ENCODE results near the gene DPY19L1.
"Not testable (repeated sequence)": the region's sequence is repeated elsewhere in the genome, so short reads cannot be mapped to it uniquely, and the experiment has no call there.

Gene DPY19L1

DNA sequence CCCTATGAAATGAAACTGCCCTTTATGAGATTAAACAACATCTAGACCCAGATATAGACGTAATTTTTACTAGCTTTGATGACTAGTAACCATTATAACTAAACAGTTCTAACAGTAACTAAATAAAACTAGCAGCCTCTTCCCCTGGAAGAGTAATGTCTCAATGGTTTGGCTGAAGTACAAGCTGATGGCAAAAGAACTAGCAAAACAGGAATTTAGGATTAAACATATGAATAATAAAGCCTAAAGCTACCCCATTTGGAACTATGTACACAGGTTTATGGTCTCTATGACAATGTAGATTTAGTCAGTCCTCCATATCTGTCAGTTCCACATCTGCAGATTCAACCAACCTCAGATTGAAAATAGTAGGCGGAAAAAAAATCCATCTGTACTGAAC is 6.4 kb downstream of the DPY19L1 start:
- DNase-seq, result no peak

DNA sequence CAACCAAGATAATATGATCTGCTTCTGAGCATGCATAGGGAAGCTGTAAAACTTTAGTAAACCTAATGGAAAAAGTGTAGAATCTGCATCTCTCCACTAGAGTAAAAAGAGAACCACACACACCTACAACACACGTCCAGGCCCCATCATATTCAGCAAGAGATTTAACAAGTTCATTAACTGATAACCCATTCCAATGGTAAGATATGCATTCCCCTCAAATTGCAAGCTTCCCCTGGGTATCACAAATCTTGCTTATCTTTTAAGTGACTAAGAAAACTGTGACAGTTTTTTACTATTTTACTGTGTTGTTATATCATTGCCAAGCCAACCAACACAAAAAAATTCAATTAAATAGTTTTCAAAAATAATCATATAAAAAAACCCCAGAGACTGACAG is 8.0 kb downstream of the DPY19L1 start:
- DNase-seq, result no peak

DNA sequence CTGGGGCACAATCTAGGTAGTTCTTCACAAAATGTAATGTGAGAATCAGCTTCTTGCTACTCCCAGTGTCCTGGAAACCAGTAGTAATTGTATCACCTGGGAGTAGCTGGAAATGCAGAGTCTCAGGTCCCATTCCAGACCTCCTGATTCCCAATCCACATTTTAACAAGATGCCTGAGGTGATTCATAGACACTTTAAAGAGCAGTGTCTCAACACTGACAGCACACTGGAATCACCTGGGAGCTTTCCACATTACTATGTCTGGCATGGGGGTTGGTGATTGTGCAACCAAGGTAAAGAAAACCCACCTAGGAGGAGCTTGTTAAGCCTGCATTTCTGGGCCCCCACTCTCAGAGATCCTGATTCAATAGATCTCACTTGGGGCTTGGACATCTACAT is 11.1 kb downstream of the DPY19L1 start:
- no peak for DNase-seq

DNA sequence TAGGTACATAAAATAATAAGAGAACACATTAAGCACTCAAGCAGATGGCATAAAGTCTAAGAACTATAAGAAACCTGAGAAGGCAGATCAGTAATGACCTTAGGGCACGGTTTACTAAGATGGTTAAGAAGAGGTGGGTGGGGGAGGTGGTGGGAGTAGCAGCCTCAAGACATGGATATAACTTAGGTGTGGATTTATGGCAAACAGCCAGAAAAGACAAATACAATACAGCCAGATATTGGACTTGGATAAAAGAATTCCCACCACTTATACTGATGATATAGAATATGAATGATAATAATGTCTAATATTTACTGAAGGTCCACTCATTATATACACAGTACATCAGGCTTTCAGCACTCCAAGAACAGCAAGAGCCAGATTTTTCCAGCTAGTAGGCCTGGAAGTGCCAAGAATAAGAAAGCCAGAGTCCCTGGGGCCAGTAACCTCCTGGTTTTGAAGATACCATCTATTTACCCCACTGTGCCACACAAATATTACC is 11.9 kb downstream of the DPY19L1 start:
- DNase-seq, result no peak

DNA sequence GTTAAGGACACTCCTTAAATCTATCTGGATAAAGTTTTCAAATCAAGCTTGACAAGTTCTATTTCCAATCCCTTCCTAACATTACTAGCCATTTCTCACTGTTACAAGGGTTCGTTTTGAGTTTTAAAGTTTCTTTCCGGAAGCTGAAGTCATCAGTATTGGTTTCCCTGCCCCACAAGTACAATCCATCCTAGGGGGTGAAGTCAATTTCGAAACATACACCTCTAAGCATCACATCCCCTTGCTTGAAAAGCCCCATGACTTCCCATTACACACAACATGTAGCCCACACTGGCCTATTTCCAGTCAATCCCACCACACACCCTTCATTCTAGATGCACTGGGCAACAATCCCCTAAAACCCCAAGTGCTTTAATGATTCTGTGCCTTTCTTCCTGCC is 13.0 kb downstream of the DPY19L1 start:
- no peak for DNase-seq

DNA sequence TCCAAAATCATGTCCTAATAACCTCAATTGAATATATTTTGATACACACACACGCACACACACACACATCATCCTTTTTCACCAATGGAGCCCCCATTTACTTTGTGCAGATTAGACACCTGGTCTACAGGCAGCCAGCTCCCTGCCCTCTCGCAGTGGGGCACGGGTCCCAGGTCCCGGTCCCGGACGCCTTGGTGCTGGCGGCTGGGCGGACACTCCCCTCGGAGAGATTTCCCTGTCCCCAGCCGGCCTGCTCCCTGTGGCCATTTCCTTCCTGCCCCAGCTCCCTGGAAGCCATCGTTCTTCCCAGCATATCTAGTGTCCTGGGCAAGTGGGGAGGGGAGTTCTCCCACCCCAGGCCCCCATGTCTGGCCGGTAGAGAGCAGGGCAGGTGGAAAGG is 14.6 kb downstream of the DPY19L1 start:
- DNase-seq, result no peak

DNA sequence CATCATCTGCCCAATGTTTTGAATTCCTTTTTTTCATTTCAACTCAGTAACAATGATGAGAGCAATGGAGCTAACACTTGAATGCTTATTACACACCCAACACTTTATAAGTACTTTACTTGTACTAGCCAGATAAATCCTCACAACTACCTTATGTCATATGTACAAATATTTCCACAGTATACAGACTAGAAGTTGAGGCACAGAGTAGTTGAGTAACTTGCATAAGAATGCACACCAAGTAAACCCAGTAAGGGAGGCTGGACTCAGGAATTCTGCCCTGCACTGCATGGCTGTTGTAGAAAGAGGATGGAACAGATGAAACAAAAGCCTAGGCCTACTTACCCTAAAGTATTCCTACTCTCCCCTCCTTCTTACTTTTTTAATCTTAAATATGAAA is 15.8 kb downstream of the DPY19L1 start:
- DNase-seq, result no peak

DNA sequence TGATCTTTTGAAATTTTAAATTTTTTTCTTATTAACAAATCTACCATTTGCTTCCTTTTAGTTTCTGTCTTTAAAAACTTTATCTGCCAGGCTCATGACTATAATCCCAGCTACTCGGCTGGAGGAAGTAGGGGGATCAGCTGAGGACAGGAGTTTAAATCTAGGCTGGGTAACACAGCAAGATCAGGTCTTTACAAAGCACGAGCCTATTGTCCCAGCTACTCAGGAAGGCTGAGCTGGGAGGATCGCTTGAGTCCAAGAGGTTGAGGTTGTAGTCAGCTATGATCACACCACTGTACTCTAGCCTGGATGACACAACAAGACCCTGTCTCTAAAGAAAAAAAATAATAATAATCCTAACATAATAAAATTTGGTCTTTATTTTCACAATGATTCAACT is 17.5 kb downstream of the DPY19L1 start:
- no peak for DNase-seq

DNA sequence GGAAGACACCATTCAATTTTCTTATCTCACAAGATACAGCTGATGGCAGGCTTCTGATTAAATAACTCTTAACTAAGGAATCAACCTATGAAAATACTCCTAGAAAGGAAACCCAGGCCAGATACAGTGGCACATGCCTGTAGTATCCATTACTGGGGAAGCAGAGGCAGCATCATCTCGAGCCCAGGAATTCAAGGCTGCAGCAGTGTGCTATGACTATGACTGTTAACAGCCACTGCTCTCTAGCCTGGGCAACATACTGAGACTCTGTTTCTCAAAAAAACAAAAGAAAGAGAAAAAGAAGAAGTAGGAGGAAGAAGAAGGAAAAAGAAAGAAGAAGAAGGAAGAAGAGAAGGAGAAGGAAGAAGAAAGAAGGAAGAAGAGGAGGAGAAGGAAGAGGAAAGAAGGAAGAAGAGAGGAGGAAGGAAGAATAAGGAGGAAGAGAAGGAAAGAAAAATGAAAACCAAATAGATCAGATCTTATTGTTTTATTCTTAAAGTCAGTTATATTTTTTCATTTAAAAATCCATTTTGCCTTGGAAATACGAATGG is 18.0 kb downstream of the DPY19L1 start:
- no peak for DNase-seq

DNA sequence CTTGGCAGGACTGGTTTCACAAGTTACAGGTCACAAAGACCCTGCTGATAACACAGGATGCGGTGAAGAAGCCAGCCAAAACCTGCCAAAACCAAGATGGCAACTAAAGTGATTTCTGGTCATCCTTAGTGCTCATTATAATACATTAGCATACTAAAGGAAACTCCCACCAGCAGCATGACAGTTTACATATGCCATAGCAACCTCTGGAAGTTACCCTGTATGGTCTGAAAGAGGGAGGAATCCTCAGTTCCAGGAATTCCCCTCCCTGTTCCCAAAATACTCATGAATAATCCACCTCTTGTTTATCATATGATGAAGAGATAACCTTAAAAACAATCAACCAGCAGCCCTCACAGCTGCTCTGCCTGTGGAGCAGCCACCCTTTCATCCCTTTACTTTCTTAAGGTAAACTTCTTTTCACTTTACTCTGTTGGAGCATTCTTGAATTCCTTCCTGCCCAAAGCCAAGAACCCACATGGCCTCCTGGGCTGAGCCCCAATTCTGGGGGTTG is 21.9 kb downstream of the DPY19L1 start:
- no peak for DNase-seq

DNA sequence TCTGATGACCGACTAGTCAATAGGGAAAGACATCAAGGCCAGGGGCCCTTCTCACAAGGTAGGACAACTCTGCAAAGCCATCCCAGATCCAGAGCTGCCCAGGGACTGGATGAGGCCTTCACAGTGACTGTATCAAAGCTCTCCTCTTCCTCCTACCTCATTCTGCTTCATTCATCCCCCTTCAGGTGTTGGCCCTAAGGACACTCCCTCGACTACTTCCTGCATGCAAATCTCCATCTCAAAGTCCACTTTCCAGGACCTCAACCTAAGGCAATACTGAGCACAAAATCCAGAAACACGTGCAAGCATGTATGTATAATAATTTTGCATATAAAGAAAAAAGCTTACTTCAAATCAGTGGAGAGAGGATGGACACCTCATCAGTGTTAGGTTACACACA is 25.1 kb downstream of the DPY19L1 start:
- DNase-seq, result no peak

DNA sequence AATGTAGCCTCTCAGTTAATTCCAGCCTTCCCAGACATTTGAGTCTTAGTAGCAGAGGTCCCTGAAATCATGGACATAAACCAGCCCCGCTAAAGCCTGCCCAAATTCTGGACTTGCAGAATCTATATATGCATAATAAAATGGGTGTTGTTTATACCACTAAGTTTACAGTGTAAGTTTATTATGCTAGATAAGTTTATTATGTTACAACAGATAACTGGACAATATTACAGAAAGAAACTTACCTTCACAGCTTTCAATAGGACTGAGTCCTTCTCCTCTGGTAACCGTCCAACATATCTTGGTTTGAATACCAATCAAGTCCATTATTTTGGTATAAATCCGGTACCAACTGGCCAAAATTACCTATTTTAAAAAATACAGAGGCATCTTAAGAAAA is 26.2 kb downstream of the DPY19L1 start:
- no peak for DNase-seq

DNA sequence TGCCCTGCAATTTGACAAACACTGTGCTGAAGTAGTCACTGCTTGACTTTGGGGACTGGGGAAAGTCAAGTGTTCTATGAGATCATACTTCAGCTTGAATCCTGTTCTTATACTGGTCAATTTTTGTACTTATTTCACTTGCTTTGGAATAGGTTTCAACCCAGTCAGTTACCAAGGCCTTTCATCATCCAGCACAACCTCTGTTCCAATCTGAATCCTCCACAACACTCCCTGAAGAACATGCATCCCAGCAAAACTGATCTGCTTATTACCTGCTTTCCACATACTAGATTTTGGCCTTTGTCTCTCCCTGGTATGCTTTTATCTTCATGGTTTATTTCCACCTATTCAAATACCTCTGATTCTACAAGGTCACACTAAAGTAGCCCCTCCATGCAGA is 29.5 kb downstream of the DPY19L1 start:
- DNase-seq, result no peak

DNA sequence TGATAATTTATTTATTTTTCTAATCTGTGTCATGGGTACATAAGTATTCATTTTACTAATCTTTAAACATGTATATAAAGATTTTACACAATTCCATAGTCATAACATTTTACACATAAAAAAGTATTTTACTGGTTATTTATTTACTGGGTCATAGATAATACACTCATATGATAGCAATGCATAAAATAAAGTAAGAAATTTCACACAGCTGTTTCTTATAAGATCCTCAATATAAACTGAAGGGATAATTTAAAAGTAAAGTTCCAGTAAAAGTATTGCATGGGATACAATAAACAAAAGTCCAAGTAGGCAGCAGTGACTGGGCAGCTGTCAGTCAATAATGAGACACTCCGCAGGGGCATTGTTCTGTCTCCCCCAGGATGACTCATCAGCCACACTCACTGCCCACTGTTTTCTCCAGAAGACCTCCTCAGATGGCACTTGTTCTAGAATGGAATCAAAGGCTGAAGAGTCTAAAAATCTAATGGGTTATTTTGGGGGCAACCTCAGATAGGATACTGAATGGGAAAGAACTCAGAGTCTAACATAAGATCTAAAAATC is 32.7 kb downstream of the DPY19L1 start:
- DNase-seq, result no peak

DNA sequence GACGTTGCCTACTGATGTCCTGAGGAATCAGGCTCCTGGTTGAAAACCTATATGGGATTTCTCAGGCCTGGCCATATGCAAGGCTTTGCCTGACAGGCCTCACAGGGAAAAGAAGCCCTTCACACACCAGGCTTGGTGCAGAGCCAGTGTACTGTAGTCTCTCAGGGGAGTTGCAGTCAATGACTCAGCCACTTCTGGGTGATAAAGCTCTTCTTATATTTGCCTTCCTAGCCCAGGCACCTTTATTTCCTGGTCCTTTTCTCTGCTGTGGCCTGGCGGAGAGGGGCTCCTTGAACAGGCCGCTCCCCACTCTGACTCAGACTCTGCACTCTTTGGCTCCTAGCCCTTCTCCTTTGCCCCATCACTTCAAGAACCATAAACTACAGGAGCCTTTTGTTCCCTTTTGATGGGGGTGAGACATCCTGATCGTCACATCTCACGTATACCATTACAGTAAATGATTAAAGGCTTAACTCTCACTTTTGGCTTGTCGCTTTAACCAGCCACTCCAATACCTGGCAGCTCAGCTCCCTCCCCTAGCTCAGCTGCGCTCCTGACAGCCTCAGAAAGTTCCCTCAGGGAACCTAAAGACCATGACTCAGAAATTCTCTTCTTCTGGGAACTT is 33.5 kb downstream of the DPY19L1 start:
- DNase-seq, result no peak

DNA sequence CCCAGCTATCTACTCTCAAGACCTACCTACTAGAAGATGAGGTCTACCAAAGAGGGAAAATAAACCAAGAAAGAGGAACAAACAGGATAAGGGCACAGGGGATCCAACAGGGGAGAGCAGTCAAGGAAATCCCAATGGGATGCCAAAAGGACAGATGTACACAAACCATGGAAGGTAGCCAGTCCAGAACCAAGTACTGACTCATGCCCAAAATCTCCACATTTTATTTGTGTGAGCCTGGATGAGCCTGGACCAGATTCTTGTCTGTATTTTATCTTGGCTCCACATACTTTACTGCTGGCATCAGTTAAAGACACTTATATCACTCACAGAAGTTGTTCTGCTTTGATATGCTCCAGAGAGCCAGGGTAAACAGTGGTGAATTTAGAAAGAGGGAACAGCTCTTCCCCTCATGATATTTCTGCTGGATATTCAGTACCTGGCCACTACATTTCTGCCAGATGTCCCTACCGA is 34.1 kb downstream of the DPY19L1 start:
- not testable (repeated sequence) for DNase-seq

DNA sequence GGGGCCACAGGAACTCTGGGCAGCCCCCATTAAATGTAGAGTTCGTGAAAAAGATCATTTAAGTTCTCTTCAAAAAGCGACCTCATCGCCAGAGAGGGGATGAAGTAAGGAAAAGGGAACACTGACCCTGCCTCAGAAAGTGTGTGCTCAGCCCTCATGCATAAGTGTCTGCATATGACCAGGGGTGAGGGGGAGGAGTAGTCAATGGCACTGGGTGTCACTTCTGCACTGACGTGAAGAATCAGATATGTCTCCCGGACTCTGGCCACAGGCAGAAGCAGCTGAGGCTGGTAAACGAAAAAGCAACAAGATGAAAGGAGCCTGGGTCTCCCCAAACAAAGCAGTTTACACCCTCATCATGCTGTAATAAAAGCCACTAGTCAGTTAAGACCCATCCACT is 39.0 kb downstream of the DPY19L1 start:
- DNase-seq, result not testable (repeated sequence)

DNA sequence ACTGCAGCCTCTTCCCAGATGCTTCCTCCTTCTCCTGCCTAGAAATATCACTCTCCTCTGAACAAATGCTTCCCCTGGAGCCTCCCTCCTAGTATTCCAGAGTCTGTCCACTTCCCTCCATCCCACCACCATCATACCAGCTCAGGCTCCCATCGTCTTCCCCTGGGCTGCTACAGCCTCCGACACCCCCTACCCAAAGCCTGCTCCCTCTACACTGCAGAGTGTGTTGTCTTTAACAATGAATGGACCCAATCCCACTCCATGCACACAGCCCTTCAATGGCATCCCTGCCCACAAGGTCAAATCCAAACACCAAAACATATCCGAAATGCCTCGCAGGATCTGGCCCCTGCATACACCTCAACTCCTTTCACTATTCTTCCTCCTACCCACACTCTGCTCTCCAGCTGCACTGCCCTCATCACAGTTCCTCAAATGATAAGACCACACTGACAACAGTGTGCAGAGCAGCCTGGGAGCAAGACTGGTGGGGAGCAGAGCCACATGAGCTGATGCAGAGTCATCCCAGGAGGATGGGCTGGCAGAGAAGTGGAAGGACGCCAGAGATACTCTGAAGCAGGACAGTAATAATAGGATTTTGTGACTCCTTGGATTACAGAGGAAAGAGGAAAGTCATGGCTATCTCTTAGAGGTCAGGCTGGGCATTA is 40.7 kb downstream of the DPY19L1 start:
- DNase-seq, result not testable (repeated sequence)

DNA sequence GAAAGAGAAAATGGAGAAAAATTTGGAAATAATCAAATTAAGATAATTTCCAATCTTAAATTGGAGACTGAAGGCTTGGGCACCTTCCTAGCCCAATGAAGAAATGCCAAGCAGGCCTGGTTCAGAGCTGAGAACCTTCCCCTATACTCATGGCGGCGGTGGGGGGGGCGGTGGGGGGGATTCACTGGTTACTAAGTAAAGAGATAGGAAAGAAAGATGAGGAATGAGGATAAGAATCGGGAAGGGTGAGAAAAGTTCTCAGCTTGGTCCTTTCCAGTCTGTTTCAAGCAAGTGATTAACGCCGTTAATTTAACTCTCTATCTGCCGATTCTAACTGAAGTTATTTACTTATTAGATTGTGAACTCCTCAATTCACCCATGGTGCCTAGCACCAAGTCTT is 41.5 kb downstream of the DPY19L1 start:
- DNase-seq, result no peak

DNA sequence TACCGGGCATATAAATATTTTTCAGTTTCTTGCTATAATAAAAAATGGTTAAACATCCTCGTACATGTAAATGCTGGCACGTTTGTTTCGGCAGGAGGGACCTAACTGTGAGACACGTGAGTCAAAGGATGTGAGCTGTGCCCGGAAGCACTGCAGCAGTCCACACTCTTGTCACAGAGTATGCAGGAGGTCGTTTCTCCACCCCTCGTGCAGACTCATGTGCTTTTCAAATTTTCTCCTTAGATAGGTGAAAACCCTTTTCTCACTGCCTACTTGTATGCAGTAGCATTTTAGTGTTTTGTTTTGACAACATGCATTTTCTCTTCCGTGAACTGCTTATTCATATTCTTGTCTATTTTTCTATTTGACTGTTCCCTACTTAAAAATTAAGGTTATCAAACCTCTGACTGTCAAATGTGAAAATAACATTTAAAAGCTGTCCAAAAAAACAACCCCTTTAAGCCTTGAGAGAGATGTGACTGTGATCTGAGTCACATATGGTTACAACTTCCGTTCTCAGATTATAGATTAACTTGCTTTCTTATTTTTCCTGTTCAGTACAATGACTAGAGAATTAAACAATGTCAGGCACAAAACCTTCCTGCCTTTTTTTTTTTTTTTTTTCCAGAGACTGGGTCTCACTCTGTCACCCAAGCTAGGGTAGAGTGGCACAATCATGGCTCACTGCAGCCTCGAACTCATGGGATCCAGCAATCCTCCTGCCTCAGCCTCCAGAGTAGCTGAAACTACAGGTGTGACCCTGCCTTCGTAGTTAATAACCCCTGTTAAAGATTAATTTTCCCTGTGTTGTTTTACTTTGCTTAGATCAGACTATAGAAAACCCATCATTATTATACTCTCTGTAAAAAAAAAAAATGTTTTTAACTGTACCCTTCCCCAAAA is 45.1 kb downstream of the DPY19L1 start:
- peak; percentile 19 for DNase-seq

DNA sequence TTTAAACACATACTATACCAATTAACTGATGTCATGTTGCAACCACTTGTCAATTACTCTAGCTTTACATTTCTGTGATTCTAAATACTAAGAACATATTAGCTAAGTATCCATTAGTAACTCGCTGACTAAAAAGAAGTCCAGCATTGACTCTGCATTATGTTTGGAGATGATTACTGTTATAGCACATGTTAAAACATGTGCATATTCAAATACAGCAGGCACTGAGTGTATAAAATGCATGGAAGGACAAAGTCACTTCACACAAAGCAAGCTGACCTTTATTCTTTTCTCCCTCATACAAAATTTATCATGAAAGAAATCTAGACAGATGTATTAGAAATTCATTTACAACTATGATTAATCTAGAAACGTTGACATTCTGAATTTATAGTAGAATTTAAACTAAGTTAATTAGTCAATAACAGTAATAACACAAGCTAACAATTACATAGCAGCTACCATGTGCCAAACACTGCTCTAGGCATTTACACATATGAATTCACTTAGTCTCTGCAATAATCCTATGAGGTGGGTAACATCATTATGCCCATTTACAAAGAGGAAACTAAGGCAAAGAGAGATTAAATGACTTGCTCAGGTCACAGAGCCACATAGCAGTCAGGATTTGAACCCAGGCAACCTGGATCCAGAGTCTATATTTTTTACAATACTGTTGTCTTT is 48.7 kb downstream of the DPY19L1 start:
- DNase-seq, result not testable (repeated sequence)

DNA sequence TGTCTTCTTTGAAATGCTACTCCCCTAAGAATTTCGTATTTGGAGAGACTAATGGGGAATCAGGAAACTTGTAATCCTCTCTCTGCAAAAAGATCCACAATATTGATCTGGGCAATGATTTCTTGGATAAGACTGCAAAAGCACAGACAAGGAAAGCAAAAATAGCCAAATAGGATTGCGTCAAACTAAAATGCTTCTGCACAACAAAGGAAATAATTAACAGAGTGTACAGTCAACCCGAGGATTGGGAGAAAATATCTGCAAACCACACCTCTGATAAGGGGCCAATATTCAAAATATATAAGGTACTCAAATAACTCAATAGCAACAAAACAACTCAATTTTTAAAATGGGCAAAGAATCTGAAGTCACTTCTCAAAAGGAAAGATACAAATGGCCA is 52.1 kb downstream of the DPY19L1 start:
- DNase-seq, result not testable (repeated sequence)

Measured in stimulated activated CD4-positive, alpha-beta T cell treated with anti-CD3 and anti-CD28 coated beads, Interleukin-12 subunit alpha, Interleukin-12 subunit beta, amount 100 ng/mL, for 4 hours (primary cell).